Natural killer cell (primary cell): ENCODE results near the gene SLC35D1. TPM values are rescaled to one million over a fixed set of nuclear protein-coding genes. Genes with fewer than 3 reads are reported as not detected.
"Not testable (repeated sequence)": the region's sequence is repeated elsewhere in the genome, so short reads cannot be mapped to it uniquely, and the experiment has no call there.

ENCODE experiments used
- ATAC-seq, 3 donors: fragments of 150-1000 bp in 2 of 3; fragments of 200-7000 bp in 1 of 3; cut with Tn5 transposase; 1 replicate in 1 of 3; 2 replicates in 2 of 3; pipeline ENCODE4 v1.10.0; 2021; ENCODE audit warnings: mild to moderate bottlenecking in 2 of 3, moderate library complexity in 2 of 3
- DNase-seq, 2 donors: peaks; one replicate each; pipeline versions ENCODE4 v3.0.0 to v3.0.0-alpha.2; 2013 to 2021; ENCODE audit warnings: mixed read lengths in 1 of 2
- H3K27ac ChIP-seq: one replicate; pipeline ENCODE4 v1.5.1; 2013; ENCODE audit warnings: mild to moderate bottlenecking, low read length
- H3K27me3 ChIP-seq: one replicate; pipeline ENCODE4 v1.6.1; 2013; ENCODE audit warnings: low read length; ENCODE audit not compliant: control insufficient read depth, insufficient read depth
- H3K36me3 ChIP-seq: one replicate; pipeline ENCODE4 v1.6.1; 2013; ENCODE audit warnings: low read length; ENCODE audit not compliant: control insufficient read depth, insufficient read depth
- H3K4me1 ChIP-seq: one replicate; pipeline ENCODE4 v1.6.1; 2013; ENCODE audit warnings: low read length; ENCODE audit not compliant: control insufficient read depth, insufficient read depth
- H3K4me3 ChIP-seq: one replicate; pipeline ENCODE4 v1.5.1; 2013; ENCODE audit warnings: low read length
- H3K9me3 ChIP-seq: one replicate; pipeline ENCODE4 v1.6.1; 2013; ENCODE audit warnings: low read length; ENCODE audit not compliant: control insufficient read depth, insufficient read depth
- H3K27ac Mint-ChIP-seq, 2 donors: one replicate each; pipeline ENCODE4 v1.8.0; 2022; ENCODE audit warnings: mild to moderate bottlenecking in 2 of 2, mixed read lengths in 2 of 2, moderate library complexity in 1 of 2
- H3K27me3 Mint-ChIP-seq, 2 donors: one replicate each; pipeline ENCODE4 v1.8.0; 2022; ENCODE audit warnings: low read depth in 2 of 2, mixed read lengths in 2 of 2
- H3K36me3 Mint-ChIP-seq: one replicate; pipeline ENCODE4 v1.8.0; 2022; ENCODE audit warnings: mixed read lengths
- H3K4me1 Mint-ChIP-seq, 2 donors: one replicate each; pipeline ENCODE4 v1.8.0; 2022; ENCODE audit warnings: mixed read lengths in 2 of 2
- H3K4me3 Mint-ChIP-seq: one replicate; pipeline ENCODE4 v1.8.0; 2022; ENCODE audit warnings: mild to moderate bottlenecking, moderate library complexity, mixed read lengths
- H3K9me3 Mint-ChIP-seq, 2 donors: one replicate each; pipeline ENCODE4 v1.8.0; 2022; ENCODE audit warnings: mixed read lengths in 2 of 2
- CTCF ChIP-seq: fragments of 200-600 bp; IDR thresholded peaks from one replicate; pipeline ENCODE4 v1.8.0; 2022; ENCODE audit warnings: antibody characterized with exemption
- WGBS: methylation state at CpG from one replicate; pipeline ENCODE4 v1.1.7; 2013; ENCODE audit warnings: missing lambda C conversion rate; ENCODE audit not compliant: insufficient coverage; 5-methylcytosine and 5-hydroxymethylcytosine counted together
- intact Hi-C: fragments of 100-400 bp; cut with micrococcal nuclease; formaldehyde crosslinking; loops from one replicate; pipeline ENCODE4 v1.14.2; 2022
- total RNA-seq, 4 donors: library from RNA; stranded (reverse); fragments of 120-200 nt in 1 of 4; gene quantifications; one replicate each; pipeline versions ENCODE4 v1.2.3 to v1.2.4, GENCODE V29; 2013 to 2022

The SLC35D1 gene
- total RNA-seq, 3 donors from 2014 or later (not counting 1 experiment from before 2014, with no cell fraction given): 12.9 to 17.0 (median 16.1) TPM

- 95% methylated on average over 3 of the region's 4 CpGs for WGBS
- Histone ChIP-seq H3K4me3 (no peak overlapping the region), H3K36me3 (peaks cover 76% of the 10 kb centered on the region), H3K27me3 (no peaks in the 10 kb centered on the region), H3K27ac (no peak overlapping the region), H3K4me1 (no peaks in the 10 kb centered on the region), H3K9me3 (no peaks in the 10 kb centered on the region)
- ATAC-seq (no peak), DNase-seq (no peak)
- H3K9me3 Mint-ChIP-seq: no peaks in the 10 kb centered on the region
- intact Hi-C loops: loop anchor here (5.0 kb wide), 1 partner anchor 50 kb away; no protein-coding TSS in a partner anchor
- no peak overlapping the region for H3K4me3 Mint-ChIP-seq
- peaks cover 15 to 17% of the 10 kb centered on the region in 2 donors for H3K4me1 Mint-ChIP-seq
- peaks cover 17% of the 10 kb centered on the region for H3K36me3 Mint-ChIP-seq
- H3K27me3 Mint-ChIP-seq: no peaks in the 10 kb centered on the region
- TF ChIP-seq CTCF: no peak
- peak overlapping the region; percentile 89 to 91 for H3K27ac Mint-ChIP-seq
Observed at GRCh38 chr1:66982561-66983260, 71.2 kb downstream of the SLC35D1 start.

GRCh38 chr1:66981679-66982078 lies 72.3 kb downstream of the SLC35D1 start:
- Histone ChIP-seq H3K27ac (peak overlapping the region; percentile 65), H3K4me3 (peak overlapping the region; percentile 20), H3K9me3 (no peaks in the 10 kb centered on the region), H3K27me3 (no peaks in the 10 kb centered on the region), H3K4me1 (no peaks in the 10 kb centered on the region), H3K36me3 (peaks cover 77% of the 10 kb centered on the region)
- DNase-seq (peak in 1 of 2 donors; percentile 86), ATAC-seq (peak; percentile 79 to 97 (median 91))
- intact Hi-C loops: loop anchor here (5.0 kb wide), 1 partner anchor 49 kb away; no protein-coding TSS in a partner anchor
- Mint-ChIP-seq H3K27ac (peak overlapping the region; percentile 89 to 91), H3K9me3 (no peaks in the 10 kb centered on the region), H3K4me1 (peaks cover 15 to 17% of the 10 kb centered on the region in 2 donors), H3K4me3 (peak overlapping the region; percentile 62), H3K27me3 (no peaks in the 10 kb centered on the region), H3K36me3 (peaks cover 17% of the 10 kb centered on the region)
- TF ChIP-seq CTCF: no peak
- WGBS: 17% methylated on average over 4 of the region's 4 CpGs

DNA sequence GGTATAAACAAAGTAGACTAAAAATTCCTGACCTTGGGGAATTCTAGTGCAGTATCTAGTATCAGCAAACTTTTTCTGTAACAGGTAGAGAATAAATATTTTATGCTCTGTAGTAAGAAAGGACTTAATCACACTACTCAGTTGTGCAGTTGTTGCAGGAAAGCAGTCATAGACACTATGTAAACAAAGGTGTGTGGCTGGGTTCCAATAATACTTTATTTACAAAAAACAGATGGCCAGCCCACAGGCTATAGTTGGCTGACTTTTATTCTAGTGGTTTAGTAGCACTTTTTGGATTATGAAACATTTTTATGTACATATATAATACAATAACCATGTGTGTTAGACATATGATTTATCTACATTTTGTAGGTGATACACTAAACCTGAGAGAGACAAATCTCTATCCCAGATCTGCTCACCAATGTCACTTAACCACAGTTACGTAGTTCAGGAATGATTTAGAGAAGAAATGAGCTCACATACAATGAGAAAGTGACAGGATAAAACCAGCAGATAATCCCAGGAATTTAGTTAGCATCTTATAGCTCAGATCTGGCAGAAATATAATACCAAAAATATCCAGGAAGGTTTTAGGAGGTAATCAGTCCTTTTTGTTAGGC lies 73.1 kb downstream of the SLC35D1 start:
- Histone ChIP-seq H3K4me1 (no peaks in the 10 kb centered on the region), H3K9me3 (no peaks in the 10 kb centered on the region), H3K36me3 (peaks cover 74% of the 10 kb centered on the region), H3K27ac (peak overlapping the region; percentile 65), H3K4me3 (no peak overlapping the region), H3K27me3 (no peaks in the 10 kb centered on the region)
- DNase-seq (peak in 1 of 2 donors; percentile 14), ATAC-seq (no peak)
- H3K27me3 Mint-ChIP-seq: no peaks in the 10 kb centered on the region
- peak overlapping the region; percentile 62 for H3K4me3 Mint-ChIP-seq
- H3K4me1 Mint-ChIP-seq: peaks cover 15 to 17% of the 10 kb centered on the region in 2 donors
- peaks cover 17% of the 10 kb centered on the region for H3K36me3 Mint-ChIP-seq
- intact Hi-C loops: loop anchor here (5.0 kb wide), 1 partner anchor 49 kb away; no protein-coding TSS in a partner anchor
- WGBS: no CpG with 5 or more reads among the region's 1 CpG
- no peaks in the 10 kb centered on the region for H3K9me3 Mint-ChIP-seq
- TF ChIP-seq CTCF: no peak
- H3K27ac Mint-ChIP-seq: peak overlapping the region; percentile 89 to 91

DNA sequence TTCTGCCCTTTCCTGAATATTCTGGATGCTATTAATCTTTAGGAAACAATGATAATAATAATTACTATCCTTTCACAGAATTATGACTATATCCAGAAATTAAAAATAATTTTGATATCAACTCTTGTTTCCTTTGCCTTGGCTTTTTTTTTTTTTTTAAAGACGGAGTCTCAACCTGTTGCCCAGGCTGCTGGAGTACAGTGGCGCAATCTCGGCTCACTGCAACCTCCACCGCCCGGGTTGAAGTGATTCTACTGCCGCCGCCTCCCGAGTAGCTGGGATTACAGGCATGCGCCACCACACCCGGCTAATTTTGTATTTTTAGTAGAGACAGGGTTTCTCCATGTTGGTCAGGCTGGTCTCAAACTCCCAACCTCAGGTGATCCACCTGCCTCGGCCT lies 74.3 kb downstream of the SLC35D1 start:
- H3K4me3 Mint-ChIP-seq, ATAC-seq, H3K4me3 ChIP-seq, H3K9me3 ChIP-seq, H3K27me3 ChIP-seq, DNase-seq, H3K27ac ChIP-seq, H3K4me1 ChIP-seq, H3K9me3 Mint-ChIP-seq, H3K27me3 Mint-ChIP-seq: not testable (repeated sequence)
- 98% methylated on average over 8 of the region's 11 CpGs for WGBS
- Mint-ChIP-seq H3K36me3 (peaks cover 15% of the 10 kb centered on the region), H3K4me1 (peaks cover 17 to 20% of the 10 kb centered on the region in 2 donors), H3K27ac (peak overlapping the region in 1 of 2 donors; percentile 89)
- peaks cover 73% of the 10 kb centered on the region for H3K36me3 ChIP-seq
- intact Hi-C loops: loop anchor here (5.0 kb wide), 1 partner anchor 47 kb away; no protein-coding TSS in a partner anchor
